GM18873 (cell line): ENCODE data around the gene B3GNT7.
"Not testable (repeated sequence)": the region's sequence is repeated elsewhere in the genome, so short reads cannot be mapped to it uniquely, and the experiment has no call there.

Experiments used
- ATAC-seq: cut with Tn5 transposase; IDR thresholded peaks from one replicate; pipeline ENCODE4 v1.9.1; 2021; ENCODE audit warnings: mild to moderate bottlenecking, moderate library complexity, moderate number of reproducible peaks; ENCODE audit not compliant: unreplicated experiment, low FRiP score

B3GNT7 gene

GRCh38 chr2:231364961-231365810, 30.3 kb upstream of the B3GNT7 start:
- no peak for ATAC-seq

- no peak for ATAC-seq
These were observed 28.3 kb upstream of the B3GNT7 start for GRCh38 chr2:231367178-231367577.

- no peak for ATAC-seq
These were observed 25.7 kb upstream of the B3GNT7 start for GRCh38 chr2:231369580-231370428.

GRCh38 chr2:231370429-231370748, 25.1 kb upstream of the B3GNT7 start:
- ATAC-seq: no peak

GRCh38 chr2:231370749-231371429, 24.6 kb upstream of the B3GNT7 start:
- ATAC-seq: no peak

GRCh38 chr2:231371430-231372054, 24.0 kb upstream of the B3GNT7 start:
- ATAC-seq: no peak

GRCh38 chr2:231372326-231372725, 23.2 kb upstream of the B3GNT7 start:
- ATAC-seq: no peak

- no peak for ATAC-seq
These were observed 22.3 kb upstream of the B3GNT7 start for GRCh38 chr2:231373184-231373583.

- no peak for ATAC-seq
These were observed 21.6 kb upstream of the B3GNT7 start for GRCh38 chr2:231373786-231374349.

- no peak for ATAC-seq
These were observed 20.7 kb upstream of the B3GNT7 start for GRCh38 chr2:231374771-231375170.

GRCh38 chr2:231375994-231376615, 19.4 kb upstream of the B3GNT7 start:
- not testable (repeated sequence) for ATAC-seq

GRCh38 chr2:231376857-231377256, 18.7 kb upstream of the B3GNT7 start:
- no peak for ATAC-seq

GRCh38 chr2:231378026-231378722, 17.3 kb upstream of the B3GNT7 start:
- ATAC-seq: no peak

- no peak for ATAC-seq
These were observed 16.0 kb upstream of the B3GNT7 start for GRCh38 chr2:231379266-231380215.

- no peak for ATAC-seq
These were observed 15.2 kb upstream of the B3GNT7 start for GRCh38 chr2:231380307-231380706.

- ATAC-seq: no peak
These were observed 14.3 kb upstream of the B3GNT7 start for GRCh38 chr2:231380991-231381847.

- ATAC-seq: no peak
These were observed 13.4 kb upstream of the B3GNT7 start for GRCh38 chr2:231382116-231382515.
